Measurements from ENCODE around the gene INSYN2A.

INSYN2A gene

GRCh38 chr10:127216786-127217185 lies 20.4 kb upstream of the INSYN2A start:
- DNase-seq (ENCODE audit: low spot score) = no peak
- H3K23ac ChIP-seq (ENCODE audit: low read depth, low read length, poor library complexity) = no peak overlapping the region
- H3K27ac ChIP-seq (replicated peaks; ENCODE audit: low read length) = no peak overlapping the region

GRCh38 chr10:127216274-127216673 lies 19.9 kb upstream of the INSYN2A start:
- H2BK5ac ChIP-seq (ENCODE audit: low read length) = no peak overlapping the region
- H3K23ac ChIP-seq (ENCODE audit: low read depth, low read length, poor library complexity) = no peak overlapping the region
- no peak overlapping the region for H2BK120ac ChIP-seq (ENCODE audit: low read depth, low read length)
- H2BK12ac ChIP-seq (ENCODE audit: low read length) = no peak overlapping the region
- no peak overlapping the region for H2BK15ac ChIP-seq (ENCODE audit: low read length)
- peaks cover 0 to 4% of the 10 kb centered on the region in 2 donors for H3K9me3 ChIP-seq (replicated peaks in 1 of 2; ENCODE audit: control insufficient read depth in 2 of 2, insufficient read depth in 1 of 2, low read depth in 1 of 2, low read length in 2 of 2)
- no peak overlapping the region for H3K9ac ChIP-seq (ENCODE audit: low read depth, low read length, poor library complexity)
- H2AK5ac ChIP-seq (ENCODE audit: low read depth, low read length) = no peak overlapping the region
- no peak overlapping the region for H3K14ac ChIP-seq (ENCODE audit: low read length)
- no peak overlapping the region for H3K4me3 ChIP-seq (ENCODE audit: low read length in 2 of 2)
- no peak overlapping the region for H3K27ac ChIP-seq (replicated peaks; ENCODE audit: low read length)
- no peak overlapping the region for H4K8ac ChIP-seq (ENCODE audit: low read depth, low read length)
- no peak overlapping the region for H3K18ac ChIP-seq (ENCODE audit: low read length)
- no peak overlapping the region for H3K4me2 ChIP-seq (ENCODE audit: insufficient read depth, low read length, poor library complexity, severe bottlenecking)
- no peak overlapping the region for H4K91ac ChIP-seq (ENCODE audit: low read depth, low read length, poor library complexity)
- H3K36me3 ChIP-seq (replicated peaks in 1 of 2; ENCODE audit: control insufficient read depth in 2 of 2, insufficient read depth in 2 of 2, low read length in 2 of 2) = no peaks in the 10 kb centered on the region
- whole genome bisulfite sequencing, 2 donors (ENCODE audit: extremely low coverage in 2 of 2, insufficient read length in 2 of 2, insufficient replicate concordance in 1 of 2) = no CpG with 5 or more reads among the region's 5 CpGs
- H2AFZ ChIP-seq (ENCODE audit: low read length) = no peak overlapping the region
- no peak for DNase-seq (ENCODE audit: low spot score)
- H3K4ac ChIP-seq (ENCODE audit: low read length) = no peak overlapping the region
- no peaks in the 10 kb centered on the region for H3K27me3 ChIP-seq (ENCODE audit: control insufficient read depth in 3 of 3, insufficient read depth in 3 of 3, low read depth in 1 of 3, low read length in 3 of 3)
- H3K79me1 ChIP-seq (ENCODE audit: low read depth, low read length) = peaks cover 3% of the 10 kb centered on the region
- H3K4me1 ChIP-seq (ENCODE audit: control insufficient read depth in 2 of 2, insufficient read depth in 1 of 2, low read depth in 1 of 2, low read length in 2 of 2) = peaks cover 4 to 14% of the 10 kb centered on the region in 2 donors

More at GRCh38 chr10:127216786-127217185, 20.4 kb upstream of the INSYN2A start:
- Histone ChIP-seq H3K4me1 (ENCODE audit: control insufficient read depth in 2 of 2, insufficient read depth in 1 of 2, low read depth in 1 of 2, low read length in 2 of 2) (peaks cover 4 to 14% of the 10 kb centered on the region in 2 donors), H3K27me3 (ENCODE audit: control insufficient read depth in 3 of 3, insufficient read depth in 3 of 3, low read depth in 1 of 3, low read length in 3 of 3) (no peaks in the 10 kb centered on the region), H4K8ac (ENCODE audit: low read depth, low read length) (no peak overlapping the region), H2AFZ (ENCODE audit: low read length) (no peak overlapping the region), H2BK12ac (ENCODE audit: low read length) (no peak overlapping the region), H3K4me2 (ENCODE audit: insufficient read depth, low read length, poor library complexity, severe bottlenecking) (no peak overlapping the region), H3K4me3 (ENCODE audit: low read length in 2 of 2) (no peak overlapping the region), H2BK120ac (ENCODE audit: low read depth, low read length) (no peak overlapping the region), H3K14ac (ENCODE audit: low read length) (no peak overlapping the region), H2AK5ac (ENCODE audit: low read depth, low read length) (no peak overlapping the region), H3K9me3 (replicated peaks in 1 of 2; ENCODE audit: control insufficient read depth in 2 of 2, insufficient read depth in 1 of 2, low read depth in 1 of 2, low read length in 2 of 2) (peaks cover 0 to 4% of the 10 kb centered on the region in 2 donors), H3K4ac (ENCODE audit: low read length) (no peak overlapping the region), H3K36me3 (replicated peaks in 1 of 2; ENCODE audit: control insufficient read depth in 2 of 2, insufficient read depth in 2 of 2, low read length in 2 of 2) (no peaks in the 10 kb centered on the region), H4K91ac (ENCODE audit: low read depth, low read length, poor library complexity) (no peak overlapping the region), H2BK5ac (ENCODE audit: low read length) (no peak overlapping the region), H3K79me1 (ENCODE audit: low read depth, low read length) (peaks cover 3% of the 10 kb centered on the region), H3K18ac (ENCODE audit: low read length) (no peak overlapping the region), H3K9ac (ENCODE audit: low read depth, low read length, poor library complexity) (no peak overlapping the region), H2BK15ac (ENCODE audit: low read length) (no peak overlapping the region)
- WGBS, 2 donors (ENCODE audit: extremely low coverage in 2 of 2, insufficient read length in 2 of 2, insufficient replicate concordance in 1 of 2) = no CpG with 5 or more reads among the region's 3 CpGs

- DNase-seq (ENCODE audit: low spot score) = no peak
- no peak overlapping the region for H2AFZ ChIP-seq (ENCODE audit: low read length)
- H3K27ac ChIP-seq (replicated peaks; ENCODE audit: low read length) = no peak overlapping the region
- no peak overlapping the region for H2BK5ac ChIP-seq (ENCODE audit: low read length)
- H2BK15ac ChIP-seq (ENCODE audit: low read length) = no peak overlapping the region
- H2BK120ac ChIP-seq (ENCODE audit: low read depth, low read length) = no peak overlapping the region
- no peak overlapping the region for H4K8ac ChIP-seq (ENCODE audit: low read depth, low read length)
- peaks cover 0 to 4% of the 10 kb centered on the region in 2 donors for H3K9me3 ChIP-seq (replicated peaks in 1 of 2; ENCODE audit: control insufficient read depth in 2 of 2, insufficient read depth in 1 of 2, low read depth in 1 of 2, low read length in 2 of 2)
- no peak overlapping the region for H3K4ac ChIP-seq (ENCODE audit: low read length)
- H3K4me3 ChIP-seq (ENCODE audit: low read length in 2 of 2) = no peak overlapping the region
- peaks cover 3% of the 10 kb centered on the region for H3K79me1 ChIP-seq (ENCODE audit: low read depth, low read length)
- no peak overlapping the region for H3K4me2 ChIP-seq (ENCODE audit: insufficient read depth, low read length, poor library complexity, severe bottlenecking)
- H3K9ac ChIP-seq (ENCODE audit: low read depth, low read length, poor library complexity) = no peak overlapping the region
- no peaks in the 10 kb centered on the region for H3K36me3 ChIP-seq (replicated peaks in 1 of 2; ENCODE audit: control insufficient read depth in 2 of 2, insufficient read depth in 2 of 2, low read length in 2 of 2)
- no peak overlapping the region for H4K91ac ChIP-seq (ENCODE audit: low read depth, low read length, poor library complexity)
- H3K23ac ChIP-seq (ENCODE audit: low read depth, low read length, poor library complexity) = no peak overlapping the region
- H3K18ac ChIP-seq (ENCODE audit: low read length) = no peak overlapping the region
- WGBS, 2 donors (ENCODE audit: extremely low coverage in 2 of 2, insufficient read length in 2 of 2, insufficient replicate concordance in 1 of 2) = no CpG with 5 or more reads among the region's 4 CpGs
- H3K4me1 ChIP-seq (ENCODE audit: control insufficient read depth in 2 of 2, insufficient read depth in 1 of 2, low read depth in 1 of 2, low read length in 2 of 2) = peaks cover 4 to 14% of the 10 kb centered on the region in 2 donors
- H2AK5ac ChIP-seq (ENCODE audit: low read depth, low read length) = no peak overlapping the region
- H3K14ac ChIP-seq (ENCODE audit: low read length) = no peak overlapping the region
- H3K27me3 ChIP-seq (ENCODE audit: control insufficient read depth in 3 of 3, insufficient read depth in 3 of 3, low read depth in 1 of 3, low read length in 3 of 3) = no peaks in the 10 kb centered on the region
- H2BK12ac ChIP-seq (ENCODE audit: low read length) = no peak overlapping the region
Observed at GRCh38 chr10:127215866-127216265, 19.5 kb upstream of the INSYN2A start.

GRCh38 chr10:127210936-127211466 lies 14.6 kb upstream of the INSYN2A start:
- H3K9me3 ChIP-seq (replicated peaks in 1 of 2; ENCODE audit: control insufficient read depth in 2 of 2, insufficient read depth in 1 of 2, low read depth in 1 of 2, low read length in 2 of 2) = no peaks in the 10 kb centered on the region
- WGBS, 2 donors (ENCODE audit: extremely low coverage in 2 of 2, insufficient read length in 2 of 2, insufficient replicate concordance in 1 of 2) = no CpG with 5 or more reads among the region's 7 CpGs

More at GRCh38 chr10:127210936-127211466, 14.6 kb upstream of the INSYN2A start:
- H3K4me3 ChIP-seq (ENCODE audit: low read length in 2 of 2) = no peak overlapping the region
- H3K27ac ChIP-seq (replicated peaks; ENCODE audit: low read length) = no peak overlapping the region
- no peak overlapping the region for H3K14ac ChIP-seq (ENCODE audit: low read length)
- H3K4ac ChIP-seq (ENCODE audit: low read length) = no peak overlapping the region
- H2BK12ac ChIP-seq (ENCODE audit: low read length) = no peak overlapping the region
- no peaks in the 10 kb centered on the region for H3K36me3 ChIP-seq (replicated peaks in 1 of 2; ENCODE audit: control insufficient read depth in 2 of 2, insufficient read depth in 2 of 2, low read length in 2 of 2)
- H3K79me1 ChIP-seq (ENCODE audit: low read depth, low read length) = peaks cover 3% of the 10 kb centered on the region
- no peak overlapping the region for H2AFZ ChIP-seq (ENCODE audit: low read length)
- no peak overlapping the region for H4K8ac ChIP-seq (ENCODE audit: low read depth, low read length)
- no peak for DNase-seq (ENCODE audit: low spot score)
- no peak overlapping the region for H3K9ac ChIP-seq (ENCODE audit: low read depth, low read length, poor library complexity)
- no peak overlapping the region for H3K18ac ChIP-seq (ENCODE audit: low read length)
- no peak overlapping the region for H4K91ac ChIP-seq (ENCODE audit: low read depth, low read length, poor library complexity)
- H3K4me2 ChIP-seq (ENCODE audit: insufficient read depth, low read length, poor library complexity, severe bottlenecking) = no peak overlapping the region
- no peak overlapping the region for H2BK120ac ChIP-seq (ENCODE audit: low read depth, low read length)
- H3K4me1 ChIP-seq (ENCODE audit: control insufficient read depth in 2 of 2, insufficient read depth in 1 of 2, low read depth in 1 of 2, low read length in 2 of 2) = peaks cover 1 to 6% of the 10 kb centered on the region in 2 donors
- H3K23ac ChIP-seq (ENCODE audit: low read depth, low read length, poor library complexity) = no peak overlapping the region
- no peak overlapping the region for H2AK5ac ChIP-seq (ENCODE audit: low read depth, low read length)
- H2BK15ac ChIP-seq (ENCODE audit: low read length) = no peak overlapping the region
- H3K27me3 ChIP-seq (ENCODE audit: control insufficient read depth in 3 of 3, insufficient read depth in 3 of 3, low read depth in 1 of 3, low read length in 3 of 3) = no peaks in the 10 kb centered on the region
- H2BK5ac ChIP-seq (ENCODE audit: low read length) = no peak overlapping the region

Data from neuronal stem cell (in vitro differentiated cells).